Right ventricle myocardium inferior (tissue), 1 donor: ENCODE results near the gene CAP1. TPM values are rescaled to one million over a fixed set of nuclear protein-coding genes. Genes with fewer than 3 reads are reported as not detected.

Experiments used
- ATAC-seq: fragments of 200-7000 bp; cut with Tn5 transposase; one replicate; pipeline ENCODE4 v1.9.1; 2020; ENCODE audit warnings: mild to moderate bottlenecking, moderate library complexity
- DNase-seq: peaks from one replicate; pipeline ENCODE4 v3.0.0; 2021; ENCODE audit errors: missing footprints
- intact Hi-C: fragments of 100-400 bp; cut with DNase I; formaldehyde crosslinking; loops from one replicate; pipeline ENCODE4 v1.11.0; 2022
- total RNA-seq: library from RNA; stranded (reverse); fragmentation: NEBNext Ultra II Directional; extraction: Animal tissue kit (Norgen Biotek cat#: 25700); gene quantifications from one replicate; pipeline ENCODE4 v1.2.1, GENCODE V29; 2021
- donor health status: DM: no; HTN: yes; CAD: no; lungs with severe emphysema.

CAP1 gene
- total RNA-seq, 1 donor from 2014 or later: 88.8 TPM

DNA sequence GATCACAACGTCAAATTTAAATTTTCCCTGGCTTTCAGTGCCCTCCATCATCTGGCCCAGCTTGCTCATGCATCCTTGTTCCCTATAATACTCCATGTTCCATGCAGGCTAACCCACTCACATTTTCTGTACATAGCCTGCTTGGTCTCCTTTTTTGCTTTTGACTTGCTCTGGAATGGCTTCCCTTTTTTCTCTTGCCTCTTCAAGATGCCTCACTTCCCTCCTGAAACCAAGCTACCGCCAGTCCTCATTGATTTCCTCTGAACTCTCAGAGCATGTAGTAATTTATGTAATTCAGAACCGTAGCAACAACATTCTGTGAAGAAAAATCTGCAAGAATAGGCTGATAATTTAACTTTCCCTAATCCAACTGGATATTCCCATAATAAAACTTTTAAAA, 10.3 kb downstream of the CAP1 start:
- DNase-seq: no peak
- intact Hi-C loops: no loop called here
- no peak for ATAC-seq

DNA sequence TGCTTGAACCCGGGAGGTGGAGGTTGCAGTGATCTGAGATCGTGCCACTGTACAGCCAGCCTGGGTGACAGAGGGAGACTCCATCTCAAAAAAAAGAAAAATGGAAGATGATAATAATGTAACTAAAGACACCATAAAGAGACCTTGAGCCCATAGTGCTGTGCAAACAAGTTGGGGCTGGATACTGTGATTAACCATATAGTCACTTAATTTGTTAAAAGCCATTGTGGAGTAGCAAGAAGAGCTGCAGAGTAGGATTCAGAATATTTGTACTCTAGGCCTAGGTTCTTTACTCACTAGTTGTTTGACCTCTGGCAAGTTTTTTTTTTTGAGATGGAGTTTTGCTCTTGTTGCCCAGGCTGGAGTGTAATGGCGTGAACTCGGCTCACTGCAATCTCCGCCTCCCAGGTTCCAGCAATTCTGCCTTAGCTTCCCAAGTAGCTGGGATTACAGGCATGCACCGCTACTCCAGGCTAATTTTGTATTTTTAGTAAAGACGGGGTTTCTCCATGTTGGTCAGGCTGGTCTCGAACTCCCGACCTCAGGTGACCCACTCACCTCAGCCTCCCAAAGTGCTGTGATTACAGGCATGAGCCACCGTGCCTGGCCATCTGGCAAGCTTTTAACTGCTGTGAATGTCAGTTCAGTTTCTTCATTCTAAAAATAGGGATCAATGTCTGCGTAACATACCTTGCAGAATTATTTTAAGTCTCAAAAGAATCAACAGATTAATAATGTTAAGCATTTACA, 12.8 kb downstream of the CAP1 start:
- DNase-seq (no peak), ATAC-seq (no peak)
- intact Hi-C loops: no loop called here

- DNase-seq: no peak
- intact Hi-C loops: no loop called here
- ATAC-seq: no peak
Measured at GRCh38 chr1:40056519-40057309, 16.2 kb downstream of the CAP1 start.

- DNase-seq (no peak), ATAC-seq (no peak)
- intact Hi-C loops: no loop called here
Measured at GRCh38 chr1:40057310-40058030, 16.9 kb downstream of the CAP1 start.

DNA sequence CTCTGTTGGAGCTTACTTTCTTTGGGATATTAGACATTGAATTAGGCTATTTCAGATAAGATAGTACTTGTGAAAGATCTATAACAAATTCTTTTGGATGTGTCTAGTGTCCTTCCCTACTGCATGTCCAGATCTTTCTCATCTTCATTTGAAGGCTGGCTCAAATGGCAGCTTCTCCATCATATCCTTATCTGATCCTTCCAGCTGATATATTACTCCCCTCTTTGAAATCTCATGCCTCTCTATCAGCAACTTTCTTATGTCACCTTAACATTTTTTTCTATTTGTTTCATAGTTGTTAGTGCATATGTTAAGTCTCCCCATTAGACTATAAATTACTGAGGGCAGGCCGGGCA, 17.5 kb downstream of the CAP1 start:
- ATAC-seq (no peak), DNase-seq (no peak)
- intact Hi-C loops: no loop called here

GRCh38 chr1:40058453-40059337, 18.2 kb downstream of the CAP1 start:
- ATAC-seq: no peak
- intact Hi-C loops: no loop called here
- no peak for DNase-seq

- intact Hi-C loops: no loop called here
- ATAC-seq (peak; percentile 44), DNase-seq (no peak)
Measured at GRCh38 chr1:40059338-40059959, 18.9 kb downstream of the CAP1 start.

GRCh38 chr1:40059960-40060750, 19.6 kb downstream of the CAP1 start:
- no peak for DNase-seq
- ATAC-seq: no peak
- intact Hi-C loops: no loop called here

DNA sequence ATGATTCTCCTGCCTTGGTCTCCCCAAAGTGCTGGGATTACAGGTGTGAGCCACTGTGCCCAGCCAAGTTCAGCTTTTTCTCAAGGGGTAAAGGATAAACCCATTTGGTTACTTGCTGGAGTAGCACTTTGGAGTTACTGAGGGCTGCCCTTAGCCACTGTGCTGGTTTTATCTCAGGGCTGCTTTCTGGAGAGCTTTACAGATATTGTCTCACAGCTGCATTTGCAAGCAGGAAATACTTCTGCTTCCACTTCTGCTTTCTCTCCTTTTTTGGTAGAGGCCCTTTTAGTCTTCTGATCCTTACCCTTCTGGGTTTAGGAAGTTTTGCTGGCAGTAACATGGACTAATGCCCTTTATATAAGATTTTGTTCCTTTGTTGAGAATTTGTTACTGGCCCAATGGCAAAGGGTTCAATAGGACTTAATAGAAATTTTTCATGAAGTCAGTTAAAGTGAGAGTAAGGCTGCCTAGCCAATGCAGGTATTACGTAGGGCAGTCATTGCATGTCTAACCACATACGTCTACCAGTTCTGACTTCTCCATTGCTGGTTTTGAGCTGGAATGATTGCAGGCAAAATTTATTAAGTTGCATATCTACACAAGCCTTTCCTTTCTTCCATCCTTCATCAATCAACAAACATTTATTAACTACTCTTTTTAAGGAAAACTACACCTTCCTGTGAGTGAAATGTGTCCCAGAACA, 24.4 kb downstream of the CAP1 start:
- no peak for DNase-seq
- intact Hi-C loops: no loop called here
- ATAC-seq: peak; percentile 49

DNA sequence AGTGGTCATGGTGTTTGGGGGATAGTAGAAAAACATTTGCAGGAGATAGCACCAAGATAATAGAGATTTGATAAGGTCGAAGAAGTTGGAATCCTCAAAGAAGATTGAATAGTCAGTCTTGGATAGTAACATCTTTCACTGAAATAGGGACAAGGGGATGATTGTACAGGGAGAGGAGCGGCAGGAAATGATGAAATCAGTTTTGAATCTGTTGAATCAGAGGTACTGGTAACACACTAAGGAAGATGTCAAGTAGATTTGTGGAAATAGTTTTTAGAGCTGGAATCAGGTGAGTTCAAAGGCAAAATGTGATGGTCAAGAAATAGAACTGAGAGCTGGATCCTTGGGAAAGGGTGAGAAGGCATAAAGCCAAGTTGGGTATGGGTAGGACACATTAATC, 26.5 kb downstream of the CAP1 start:
- DNase-seq: no peak
- intact Hi-C loops: no loop called here
- ATAC-seq: no peak

DNA sequence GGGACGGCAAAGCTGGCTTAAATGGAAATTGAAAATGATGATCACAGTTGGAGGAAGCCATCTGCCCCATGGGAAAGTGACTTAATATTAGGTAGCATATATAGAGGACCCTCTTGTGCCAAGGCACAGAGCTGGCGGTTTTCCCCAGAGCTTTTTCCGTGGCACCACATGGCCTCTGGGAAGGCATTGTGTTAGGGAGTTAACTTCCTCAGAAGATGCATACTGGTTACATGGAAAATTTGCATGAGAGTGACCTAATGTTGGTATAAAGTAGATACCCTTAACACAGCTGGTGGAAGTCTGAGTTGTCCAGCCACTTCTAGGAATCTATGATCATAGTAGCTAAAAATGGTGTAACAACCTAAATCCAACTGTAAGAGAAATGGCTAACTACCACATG, 27.3 kb downstream of the CAP1 start:
- no peak for ATAC-seq
- DNase-seq: no peak
- intact Hi-C loops: no loop called here

DNA sequence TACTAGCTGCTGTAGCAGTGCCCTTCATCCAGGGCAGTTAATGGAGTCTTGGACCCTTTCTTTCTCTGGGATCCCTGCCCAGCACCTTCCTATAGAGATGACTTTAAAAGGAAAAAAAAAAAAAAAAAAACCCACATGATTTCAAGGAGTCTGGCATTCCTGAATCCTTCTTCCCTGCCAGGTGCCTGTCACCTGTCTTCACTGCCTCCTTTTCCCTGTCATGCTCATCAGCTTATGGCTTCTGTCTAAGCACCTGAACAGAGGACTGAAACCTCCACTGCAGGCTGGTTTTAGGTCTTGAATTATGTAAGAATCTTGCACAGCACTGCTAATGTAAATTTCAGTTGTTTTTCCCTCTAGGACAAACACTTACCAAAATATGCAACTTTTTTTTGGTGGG, 31.6 kb downstream of the CAP1 start:
- no peak for ATAC-seq
- intact Hi-C loops: no loop called here
- no peak for DNase-seq

DNA sequence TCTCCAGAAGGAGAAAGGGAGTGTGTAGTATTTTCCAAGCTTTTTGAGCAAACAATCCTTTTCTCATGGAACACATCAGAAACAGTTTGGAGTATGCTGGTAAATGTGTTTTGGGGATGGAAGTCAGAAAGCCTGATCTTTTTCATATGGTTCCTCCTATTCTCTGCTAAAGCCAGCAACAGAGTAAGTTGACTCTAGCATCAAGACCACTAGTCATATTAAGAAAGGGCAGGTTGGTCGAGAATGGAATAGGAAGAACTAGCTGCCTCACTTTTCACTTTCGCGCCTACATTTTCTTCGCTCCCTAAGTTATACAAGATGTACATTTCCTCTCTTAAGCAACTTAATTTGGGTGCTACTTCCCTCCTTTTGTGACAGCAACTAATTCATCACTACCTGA, 32.5 kb downstream of the CAP1 start:
- intact Hi-C loops: no loop called here
- DNase-seq (no peak), ATAC-seq (no peak)

DNA sequence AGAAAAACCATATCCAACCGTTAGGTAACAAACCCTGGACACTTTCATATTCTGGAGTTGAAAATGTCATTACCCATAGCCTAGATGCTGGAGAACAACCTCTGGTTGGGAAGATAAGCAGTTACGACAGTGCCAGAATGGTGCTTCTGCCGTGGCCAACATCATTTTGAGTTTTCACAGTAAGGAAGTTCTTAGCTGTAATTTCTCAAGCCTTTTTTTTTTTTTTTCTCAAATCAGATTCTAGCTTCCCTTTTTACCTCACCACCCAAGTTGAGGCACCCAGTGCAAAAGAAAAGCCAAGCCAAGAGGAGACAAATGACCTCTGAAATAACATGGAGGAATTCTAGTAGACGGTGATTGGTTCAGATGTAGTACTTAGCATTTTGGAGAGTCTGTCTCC, 34.7 kb downstream of the CAP1 start:
- intact Hi-C loops: no loop called here

DNA sequence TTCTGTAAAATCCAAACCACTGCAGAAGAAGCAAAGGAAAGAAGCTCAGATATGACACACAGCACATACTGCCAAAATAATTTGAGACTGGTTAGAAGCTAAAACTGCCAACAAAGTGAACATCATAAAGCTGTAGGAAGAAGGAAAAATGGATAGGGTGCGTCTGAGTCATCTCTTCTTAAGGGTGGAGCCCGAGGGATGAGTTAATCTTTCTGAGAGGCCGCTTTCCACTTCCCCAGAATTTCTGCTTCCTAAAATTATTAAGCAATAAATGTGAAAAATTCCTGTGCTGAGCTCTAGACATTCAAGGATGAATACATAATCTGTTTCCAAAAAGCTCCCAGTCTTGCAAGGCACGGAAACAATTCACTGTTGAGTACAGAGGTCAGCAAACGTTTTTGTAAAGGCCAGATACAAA, 36.4 kb downstream of the CAP1 start:
- DNase-seq (no peak), ATAC-seq (peak; percentile 17)
- intact Hi-C loops: no loop called here

More for the DNA sequence above, 34.7 kb downstream of the CAP1 start:
- no peak for DNase-seq
- peak; percentile 16 for ATAC-seq

DNA sequence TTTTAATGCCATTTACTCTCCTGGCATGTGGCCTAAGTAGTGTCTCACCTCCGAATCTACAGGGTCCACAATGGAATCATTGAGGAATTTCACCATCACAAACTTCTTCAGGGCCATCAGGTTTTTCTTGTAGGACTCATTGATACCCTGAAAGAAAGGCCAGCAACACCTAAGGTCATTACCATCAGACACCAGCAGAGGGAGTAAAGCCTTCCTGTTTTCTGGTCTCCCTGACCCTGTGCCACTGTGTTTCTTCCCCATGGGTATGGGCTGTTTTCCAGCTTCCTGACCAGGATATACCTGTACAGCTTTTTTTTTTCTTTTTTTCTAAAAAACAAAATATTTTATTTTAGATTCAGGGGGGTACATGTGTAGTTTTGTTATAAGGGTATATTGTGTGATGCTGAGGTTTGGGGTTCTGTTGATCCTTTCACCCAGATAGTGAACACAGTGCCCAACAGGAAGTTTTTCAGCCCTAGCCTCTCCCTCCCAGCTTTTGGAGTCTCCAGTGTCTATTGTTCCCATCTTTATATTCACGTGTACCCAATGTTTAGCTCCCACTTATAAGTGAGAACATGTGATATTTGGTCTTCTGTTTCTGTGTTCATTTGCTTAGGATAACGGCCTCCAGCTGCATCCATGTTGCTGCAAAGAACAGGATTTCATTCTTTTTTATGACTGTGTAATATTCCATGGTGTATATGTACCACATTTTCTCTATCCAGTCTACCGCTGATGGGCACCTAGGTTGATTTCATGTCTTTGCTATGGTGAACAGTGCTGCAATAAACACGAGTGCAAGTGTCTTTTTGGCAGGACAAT, 38.2 kb downstream of the CAP1 start:
- ATAC-seq (peak; percentile 37), DNase-seq (no peak)
- intact Hi-C loops: no loop called here
